Activated naive CD8-positive, alpha-beta T cell treated with anti-CD3 and anti-CD28 coated beads, Interleukin-2, amount 50 U/mL, for 24 hours (primary cell): ENCODE data around the gene MYL3.
A peak's percentile ranks its signal among the peaks of the same experiment; 100 is the strongest.

Source experiments
- ATAC-seq: fragments of 150-1000 bp; cut with Tn5 transposase; one replicate; pipeline ENCODE4 v1.10.0; 2021
- DNase-seq: peaks from one replicate; pipeline ENCODE4 v3.0.0; 2021
- H3K27ac Mint-ChIP-seq: one replicate; pipeline ENCODE4 v1.8.0; 2021; ENCODE audit warnings: mild to moderate bottlenecking, mixed read lengths
- H3K27me3 Mint-ChIP-seq: one replicate; pipeline ENCODE4 v1.8.0; 2021; ENCODE audit warnings: mixed read lengths
- H3K36me3 Mint-ChIP-seq: one replicate; pipeline ENCODE4 v1.8.0; 2021; ENCODE audit warnings: low read depth, mixed read lengths
- H3K4me1 Mint-ChIP-seq: one replicate; pipeline ENCODE4 v1.8.0; 2021; ENCODE audit warnings: mixed read lengths
- H3K4me3 Mint-ChIP-seq: one replicate; pipeline ENCODE4 v1.8.0; 2021; ENCODE audit warnings: mild to moderate bottlenecking, moderate library complexity, mixed read lengths
- H3K9me3 Mint-ChIP-seq: one replicate; pipeline ENCODE4 v1.8.0; 2021; ENCODE audit warnings: mixed read lengths

MYL3 gene

GRCh38 chr3:46866720-46867549, 3.7 kb upstream of the MYL3 start:
- Mint-ChIP-seq H3K27ac (no peak overlapping the region), H3K4me1 (no peaks in the 10 kb centered on the region), H3K4me3 (no peak overlapping the region), H3K9me3 (no peaks in the 10 kb centered on the region), H3K27me3 (peaks cover 2% of the 10 kb centered on the region), H3K36me3 (no peaks in the 10 kb centered on the region)
- DNase-seq (peak; percentile 89), ATAC-seq (peak; percentile 42)

- ATAC-seq = no peak
- no peak overlapping the region for H3K4me3 Mint-ChIP-seq
- H3K27me3 Mint-ChIP-seq = peaks cover 2% of the 10 kb centered on the region
- no peaks in the 10 kb centered on the region for H3K36me3 Mint-ChIP-seq
- H3K9me3 Mint-ChIP-seq = no peaks in the 10 kb centered on the region
- H3K27ac Mint-ChIP-seq = no peak overlapping the region
- DNase-seq = no peak
- H3K4me1 Mint-ChIP-seq = no peaks in the 10 kb centered on the region
Observed at GRCh38 chr3:46866032-46866595, 2.9 kb upstream of the MYL3 start.

GRCh38 chr3:46865546-46865945, 2.3 kb upstream of the MYL3 start:
- Mint-ChIP-seq H3K4me3 (no peak overlapping the region), H3K36me3 (no peaks in the 10 kb centered on the region), H3K9me3 (no peaks in the 10 kb centered on the region), H3K4me1 (no peaks in the 10 kb centered on the region), H3K27me3 (peaks cover 2% of the 10 kb centered on the region), H3K27ac (no peak overlapping the region)
- DNase-seq (no peak), ATAC-seq (no peak)

- peaks cover 2% of the 10 kb centered on the region for H3K27me3 Mint-ChIP-seq
- no peaks in the 10 kb centered on the region for H3K4me1 Mint-ChIP-seq
- no peak overlapping the region for H3K4me3 Mint-ChIP-seq
- ATAC-seq = no peak
- H3K27ac Mint-ChIP-seq = no peak overlapping the region
- no peaks in the 10 kb centered on the region for H3K9me3 Mint-ChIP-seq
- DNase-seq = no peak
- no peaks in the 10 kb centered on the region for H3K36me3 Mint-ChIP-seq
Observed at GRCh38 chr3:46865031-46865507, 1.8 kb upstream of the MYL3 start.

- H3K27ac Mint-ChIP-seq = no peak overlapping the region
- no peaks in the 10 kb centered on the region for H3K4me1 Mint-ChIP-seq
- no peak overlapping the region for H3K4me3 Mint-ChIP-seq
- H3K9me3 Mint-ChIP-seq = no peaks in the 10 kb centered on the region
- H3K36me3 Mint-ChIP-seq = no peaks in the 10 kb centered on the region
- ATAC-seq (no peak), DNase-seq (no peak)
- H3K27me3 Mint-ChIP-seq = peaks cover 2% of the 10 kb centered on the region
Observed at GRCh38 chr3:46864061-46864881, 1.0 kb upstream of the MYL3 start.

- H3K4me3 Mint-ChIP-seq = no peak overlapping the region
Observed at GRCh38 chr3:46862369-46863025, 747 bp downstream of the MYL3 start.

GRCh38 chr3:46861605-46862368, 1.5 kb downstream of the MYL3 start:
- Mint-ChIP-seq H3K27me3 (peaks cover 4% of the 10 kb centered on the region), H3K9me3 (no peaks in the 10 kb centered on the region), H3K36me3 (no peaks in the 10 kb centered on the region), H3K4me1 (no peaks in the 10 kb centered on the region), H3K4me3 (no peak overlapping the region), H3K27ac (no peak overlapping the region)
- ATAC-seq (no peak), DNase-seq (peak; percentile 0)

More at GRCh38 chr3:46862369-46863025, 747 bp downstream of the MYL3 start:
- ATAC-seq = no peak
- DNase-seq = no peak
- no peak overlapping the region for H3K27ac Mint-ChIP-seq
- no peaks in the 10 kb centered on the region for H3K36me3 Mint-ChIP-seq
- H3K9me3 Mint-ChIP-seq = no peaks in the 10 kb centered on the region
- H3K4me1 Mint-ChIP-seq = no peaks in the 10 kb centered on the region
- peaks cover 5% of the 10 kb centered on the region for H3K27me3 Mint-ChIP-seq

GRCh38 chr3:46860810-46861604, 2.2 kb downstream of the MYL3 start:
- Mint-ChIP-seq H3K36me3 (no peaks in the 10 kb centered on the region), H3K27me3 (peaks cover 5% of the 10 kb centered on the region), H3K9me3 (no peaks in the 10 kb centered on the region), H3K4me3 (no peak overlapping the region), H3K4me1 (no peaks in the 10 kb centered on the region), H3K27ac (no peak overlapping the region)
- ATAC-seq (no peak), DNase-seq (peak; percentile 2)

GRCh38 chr3:46860017-46860809, 3.0 kb downstream of the MYL3 start:
- H3K36me3 Mint-ChIP-seq = no peaks in the 10 kb centered on the region
- H3K4me3 Mint-ChIP-seq = no peak overlapping the region
- H3K9me3 Mint-ChIP-seq = no peaks in the 10 kb centered on the region
- H3K4me1 Mint-ChIP-seq = no peaks in the 10 kb centered on the region
- ATAC-seq (peak; percentile 42), DNase-seq (peak; percentile 25)
- peaks cover 5% of the 10 kb centered on the region for H3K27me3 Mint-ChIP-seq
- no peak overlapping the region for H3K27ac Mint-ChIP-seq

- no peak for DNase-seq
- Mint-ChIP-seq H3K9me3 (no peaks in the 10 kb centered on the region), H3K4me1 (no peaks in the 10 kb centered on the region), H3K27ac (no peak overlapping the region), H3K27me3 (peaks cover 5% of the 10 kb centered on the region), H3K4me3 (no peak overlapping the region), H3K36me3 (no peaks in the 10 kb centered on the region)
- no peak for ATAC-seq
Observed at GRCh38 chr3:46859001-46859710, 4.1 kb downstream of the MYL3 start.

- no peak for ATAC-seq
- DNase-seq = no peak
- peaks cover 5% of the 10 kb centered on the region for H3K27me3 Mint-ChIP-seq
- no peaks in the 10 kb centered on the region for H3K9me3 Mint-ChIP-seq
- no peak overlapping the region for H3K4me3 Mint-ChIP-seq
- H3K36me3 Mint-ChIP-seq = no peaks in the 10 kb centered on the region
- no peaks in the 10 kb centered on the region for H3K4me1 Mint-ChIP-seq
- no peak overlapping the region for H3K27ac Mint-ChIP-seq
Observed at GRCh38 chr3:46858456-46858855, 4.8 kb downstream of the MYL3 start.
